HEK293T (cell line): ENCODE results near the gene BMF.
"Not testable (repeated sequence)": the region's sequence is repeated elsewhere in the genome, so short reads cannot be mapped to it uniquely, and the experiment has no call there.

ENCODE experiments used
- CTCF ChIA-PET: fragments of 350-600 bp; formaldehyde crosslinking; extraction: SDS; loops from one replicate; lab custom pipeline; 2021; ENCODE audit warnings: antibody characterized with exemption, inconsistent platforms; lab: Yijun Ruan, JAX
- POLR2A ChIA-PET: fragments of 350-600 bp; formaldehyde crosslinking; extraction: SDS; loops from one replicate; lab custom pipeline; 2020; ENCODE audit warnings: antibody characterized with exemption, inconsistent platforms; lab: Yijun Ruan, JAX
- DNase-seq: peaks from one replicate; pipeline ENCODE4 v3.0.0; 2012; ENCODE audit warnings: mixed read lengths; ENCODE audit errors: extremely low spot score
- ARNT ChIP-seq: fragments of 450-650 bp; IDR thresholded peaks from 2 replicates; pipeline ENCODE4 v1.6.1; 2017; ENCODE audit warnings: mild to moderate bottlenecking
- BHLHE40 ChIP-seq: fragments of 450-650 bp; IDR thresholded peaks from 2 replicates; pipeline ENCODE4 v1.6.1; 2016; ENCODE audit warnings: mild to moderate bottlenecking, moderate library complexity, borderline replicate concordance
- CTBP1 ChIP-seq: fragments of 450-650 bp; IDR thresholded peaks from 2 replicates; pipeline ENCODE4 v1.6.1; 2016; ENCODE audit warnings: borderline replicate concordance
- ELF4 ChIP-seq: fragments of 450-650 bp; IDR thresholded peaks from 2 replicates; pipeline ENCODE4 v1.6.1; 2017; ENCODE audit warnings: antibody characterized with exemption
- FOXA1 ChIP-seq: fragments of 450-650 bp; IDR thresholded peaks from 2 replicates; pipeline ENCODE4 v1.6.1; 2016; ENCODE audit warnings: mild to moderate bottlenecking
- FOXK2 ChIP-seq: fragments of 450-650 bp; IDR thresholded peaks from 2 replicates; pipeline ENCODE4 v1.6.1; 2016; ENCODE audit warnings: mild to moderate bottlenecking
- FOXM1 ChIP-seq: fragments of 450-650 bp; IDR thresholded peaks from 2 replicates; pipeline ENCODE4 v1.6.1; 2017; ENCODE audit warnings: mild to moderate bottlenecking, borderline replicate concordance
- HDGF ChIP-seq: fragments of 450-650 bp; IDR thresholded peaks from 2 replicates; pipeline ENCODE4 v1.6.1; 2017; ENCODE audit warnings: antibody characterized with exemption, borderline replicate concordance
- L3MBTL2 ChIP-seq: fragments of 450-650 bp; conservative IDR thresholded peaks from 2 replicates; pipeline ENCODE4 v1.6.1; 2016; ENCODE audit warnings: mild to moderate bottlenecking
- LEF1 ChIP-seq: fragments of 450-650 bp; IDR thresholded peaks from 2 replicates; pipeline ENCODE4 v1.6.1; 2017; ENCODE audit warnings: mild to moderate bottlenecking, borderline replicate concordance
- NFRKB ChIP-seq: fragments of 450-650 bp; IDR thresholded peaks from 2 replicates; pipeline ENCODE4 v1.6.1; 2016; ENCODE audit warnings: mild to moderate bottlenecking, moderate library complexity
- SP1 ChIP-seq: fragments of 450-650 bp; IDR thresholded peaks from 2 replicates; pipeline ENCODE4 v1.6.1; 2017
- SUZ12 ChIP-seq: fragments of 450-650 bp; IDR thresholded peaks from 2 replicates; pipeline ENCODE4 v1.6.1; 2016; ENCODE audit warnings: mild to moderate bottlenecking
- TARDBP ChIP-seq: fragments of 450-650 bp; IDR thresholded peaks from 2 replicates; pipeline ENCODE4 v1.6.1; 2016
- ZNF384 ChIP-seq: fragments of 450-650 bp; IDR thresholded peaks from 2 replicates; pipeline ENCODE4 v1.6.1; 2016
- TF ChIP-seq, protein P1 (sequence below): fragments of 450-650 bp; IDR thresholded peaks from 2 replicates; pipeline ENCODE4 v1.6.1; 2016

BMF gene

DNA sequence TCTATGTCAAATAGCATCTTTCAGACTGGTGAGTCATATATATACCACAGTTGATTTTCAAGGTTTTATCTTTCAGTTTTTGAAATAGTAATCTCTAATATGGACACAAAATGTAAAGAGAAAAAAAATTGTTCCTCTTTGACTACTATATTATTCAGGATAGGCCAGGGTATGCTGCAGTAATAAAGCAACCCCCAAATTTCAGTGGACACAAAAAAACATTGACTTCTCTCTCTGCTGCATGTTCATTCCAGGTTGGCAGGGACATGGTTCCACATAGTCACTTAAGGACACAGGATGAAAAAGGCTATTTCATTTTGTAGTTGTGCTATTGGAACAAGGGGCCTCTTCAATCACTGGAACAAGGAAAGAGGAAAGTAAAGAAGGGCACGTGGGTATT is 28.6 kb downstream of the BMF start:
- ChIA-PET POLR2A (no interaction called here), CTCF (no interaction called here)
- DNase-seq: no peak

GRCh38 chr15:40079456-40079855 is 29.2 kb downstream of the BMF start:
- no peak for DNase-seq
- POLR2A ChIA-PET: interaction anchor here (1.1 kb wide), 1 partner anchor 9 kb away, joined by 3 read pairs; no protein-coding TSS in a partner anchor
- TF ChIP-seq BHLHE40 (no peak), LEF1 (no peak), CTBP1 (no peak), SP1 (no peak), NFRKB (no peak), FOXA1 (no peak), HDGF (no peak), FOXM1 (no peak), SUZ12 (no peak), ARNT (no peak), L3MBTL2 (no peak), ELF4 (no peak), FOXK2 (no peak)
- TF ChIP-seq, protein P1, sequence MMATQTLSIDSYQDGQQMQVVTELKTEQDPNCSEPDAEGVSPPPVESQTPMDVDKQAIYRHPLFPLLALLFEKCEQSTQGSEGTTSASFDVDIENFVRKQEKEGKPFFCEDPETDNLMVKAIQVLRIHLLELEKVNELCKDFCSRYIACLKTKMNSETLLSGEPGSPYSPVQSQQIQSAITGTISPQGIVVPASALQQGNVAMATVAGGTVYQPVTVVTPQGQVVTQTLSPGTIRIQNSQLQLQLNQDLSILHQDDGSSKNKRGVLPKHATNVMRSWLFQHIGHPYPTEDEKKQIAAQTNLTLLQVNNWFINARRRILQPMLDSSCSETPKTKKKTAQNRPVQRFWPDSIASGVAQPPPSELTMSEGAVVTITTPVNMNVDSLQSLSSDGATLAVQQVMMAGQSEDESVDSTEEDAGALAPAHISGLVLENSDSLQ: no peak
- CTCF ChIA-PET: no interaction called here

More for the DNA sequence above, 28.6 kb downstream of the BMF start:
- TF ChIP-seq SUZ12 (no peak), LEF1 (no peak), ELF4 (no peak)

- ChIA-PET POLR2A (interaction anchor here (1.2 to 1.7 kb wide), 3 partner anchors 23 to 32 kb away, joined by 3 to 6 read pairs (median 4); no protein-coding TSS in a partner anchor), CTCF (no interaction called here)
- TF ChIP-seq ZNF384: no peak
- no peak for TF ChIP-seq ARNT
- no peak for DNase-seq
Observed at GRCh38 chr15:40075298-40076044, 33.2 kb downstream of the BMF start.

- POLR2A ChIA-PET, CTCF ChIA-PET, DNase-seq: not testable (repeated sequence)
Observed at GRCh38 chr15:40074656-40075055, 34.0 kb downstream of the BMF start.

DNA sequence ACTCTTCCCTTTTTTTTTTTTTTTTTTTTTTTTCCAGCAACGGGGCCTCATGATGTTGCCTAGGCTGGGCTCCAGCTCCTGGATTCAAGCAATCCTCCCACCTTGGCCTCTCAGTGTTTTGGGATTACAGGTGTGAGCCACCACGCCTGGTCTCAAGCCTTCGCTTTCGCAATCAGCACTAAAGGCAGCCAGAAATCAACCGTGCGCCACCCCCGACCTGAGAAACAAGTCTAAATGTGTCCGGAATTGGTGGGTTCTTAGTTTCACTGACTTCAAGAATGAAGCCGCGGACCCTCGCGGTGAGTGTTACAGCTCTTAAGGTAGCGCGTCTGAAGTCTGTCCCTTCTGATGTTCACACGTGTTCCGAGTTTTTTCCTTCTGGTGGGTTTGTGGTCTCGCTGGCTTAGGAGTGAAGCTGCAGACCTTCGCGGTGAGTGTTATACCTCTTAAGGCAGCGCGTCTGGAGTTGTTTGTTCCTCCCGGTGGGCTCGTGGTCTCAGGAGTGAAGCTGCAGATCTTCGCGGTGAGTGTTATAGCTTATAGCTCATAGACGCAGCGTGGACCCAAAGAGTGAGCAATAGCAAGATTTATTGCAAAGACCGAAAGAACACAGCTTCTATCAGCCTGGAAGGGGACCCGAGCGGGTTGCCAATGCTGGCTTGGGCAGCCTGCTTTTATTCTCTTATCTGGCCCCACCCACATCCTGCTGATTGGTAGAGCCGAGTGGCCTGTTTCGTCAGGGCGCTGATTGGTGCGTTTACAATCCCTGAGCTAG is 34.8 kb downstream of the BMF start:
- CTCF ChIA-PET, POLR2A ChIA-PET, DNase-seq: not testable (repeated sequence)

GRCh38 chr15:40072216-40072990 is 36.3 kb downstream of the BMF start:
- ChIA-PET POLR2A (no interaction called here), CTCF (no interaction called here)
- no peak for DNase-seq
- no peak for TF ChIP-seq NFRKB
- no peak for TF ChIP-seq L3MBTL2
- no peak for TF ChIP-seq ZNF384
- TF ChIP-seq TARDBP: no peak
- TF ChIP-seq SUZ12: no peak
- no peak for TF ChIP-seq FOXK2
- TF ChIP-seq FOXM1: no peak
- TF ChIP-seq HDGF: no peak

- ChIA-PET CTCF (interaction anchor here (1.1 kb wide), 1 partner anchor 27 kb away, joined by 4 read pairs; no protein-coding TSS in a partner anchor), POLR2A (interaction anchor here (0.7 to 1.4 kb wide), 3 partner anchors 11 to 34 kb away, joined by 3 to 9 read pairs (median 3); no protein-coding TSS in a partner anchor)
- TF ChIP-seq FOXA1 (no peak), L3MBTL2 (no peak)
- no peak for DNase-seq
Observed at GRCh38 chr15:40070608-40071218, 38.0 kb downstream of the BMF start.
